AG09319 (cell line): ENCODE data around the gene ID2.

Experiments
- DNase-seq: peaks from one replicate; pipeline ENCODE4 v3.0.0-alpha.2; 2010; ENCODE audit warnings: low read depth; ENCODE audit errors: extremely low read depth
- TF ChIP-seq, protein P1 (sequence below): IDR thresholded peaks from 2 replicates; pipeline ENCODE4 v1.5.1; 2011; ENCODE audit warnings: low read depth, mild to moderate bottlenecking, inconsistent platforms, low read length, moderate library complexity

Gene ID2

DNA sequence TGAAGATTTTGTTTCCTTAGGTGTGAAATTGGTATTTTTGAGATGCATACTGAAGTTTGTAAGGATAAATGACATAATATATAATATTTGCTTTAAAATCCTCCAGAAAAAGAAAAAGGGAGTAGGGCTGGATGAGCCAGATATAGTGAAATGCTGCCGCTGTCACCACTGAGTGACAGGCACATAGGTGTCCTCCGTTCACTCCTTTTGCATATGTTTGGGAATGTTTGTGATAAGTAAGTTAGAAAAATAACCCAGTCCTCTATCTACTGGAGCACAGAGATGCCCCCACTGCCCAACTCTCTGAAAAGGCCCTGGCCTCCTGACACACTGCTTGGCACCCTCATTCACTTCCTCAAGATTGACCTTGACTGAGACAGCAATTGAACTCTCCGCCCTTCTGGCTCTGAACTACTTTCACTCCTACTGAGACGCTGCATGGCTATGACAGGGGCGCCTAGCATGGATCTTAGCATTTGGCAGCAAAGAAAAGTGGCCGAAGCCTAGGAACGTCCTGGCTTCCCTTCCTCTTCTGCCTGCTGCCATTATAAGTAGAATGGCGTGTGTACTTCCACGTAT, 10.1 kb downstream of the ID2 start:
- TF ChIP-seq, protein P1, sequence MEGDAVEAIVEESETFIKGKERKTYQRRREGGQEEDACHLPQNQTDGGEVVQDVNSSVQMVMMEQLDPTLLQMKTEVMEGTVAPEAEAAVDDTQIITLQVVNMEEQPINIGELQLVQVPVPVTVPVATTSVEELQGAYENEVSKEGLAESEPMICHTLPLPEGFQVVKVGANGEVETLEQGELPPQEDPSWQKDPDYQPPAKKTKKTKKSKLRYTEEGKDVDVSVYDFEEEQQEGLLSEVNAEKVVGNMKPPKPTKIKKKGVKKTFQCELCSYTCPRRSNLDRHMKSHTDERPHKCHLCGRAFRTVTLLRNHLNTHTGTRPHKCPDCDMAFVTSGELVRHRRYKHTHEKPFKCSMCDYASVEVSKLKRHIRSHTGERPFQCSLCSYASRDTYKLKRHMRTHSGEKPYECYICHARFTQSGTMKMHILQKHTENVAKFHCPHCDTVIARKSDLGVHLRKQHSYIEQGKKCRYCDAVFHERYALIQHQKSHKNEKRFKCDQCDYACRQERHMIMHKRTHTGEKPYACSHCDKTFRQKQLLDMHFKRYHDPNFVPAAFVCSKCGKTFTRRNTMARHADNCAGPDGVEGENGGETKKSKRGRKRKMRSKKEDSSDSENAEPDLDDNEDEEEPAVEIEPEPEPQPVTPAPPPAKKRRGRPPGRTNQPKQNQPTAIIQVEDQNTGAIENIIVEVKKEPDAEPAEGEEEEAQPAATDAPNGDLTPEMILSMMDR = no peak
- no peak for DNase-seq

DNA sequence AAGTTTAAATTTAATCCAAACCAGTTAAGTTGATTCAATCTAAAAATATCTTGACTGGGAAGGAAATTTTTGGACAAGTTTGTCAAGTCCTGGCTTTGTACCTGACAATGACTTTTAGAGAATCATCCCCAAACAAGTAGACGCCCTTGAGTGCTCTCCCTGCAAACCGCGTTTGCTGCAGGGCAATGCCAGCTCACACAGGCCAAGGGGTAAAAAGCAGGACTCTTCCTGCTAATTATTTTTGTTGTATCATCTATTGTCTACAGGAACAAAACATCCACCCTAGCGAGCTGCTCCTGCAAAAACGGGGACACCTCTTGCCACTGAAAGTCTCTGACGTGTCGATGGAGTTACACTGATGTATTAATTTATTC, 10.9 kb downstream of the ID2 start:
- TF ChIP-seq, protein P1 = no peak

DNA sequence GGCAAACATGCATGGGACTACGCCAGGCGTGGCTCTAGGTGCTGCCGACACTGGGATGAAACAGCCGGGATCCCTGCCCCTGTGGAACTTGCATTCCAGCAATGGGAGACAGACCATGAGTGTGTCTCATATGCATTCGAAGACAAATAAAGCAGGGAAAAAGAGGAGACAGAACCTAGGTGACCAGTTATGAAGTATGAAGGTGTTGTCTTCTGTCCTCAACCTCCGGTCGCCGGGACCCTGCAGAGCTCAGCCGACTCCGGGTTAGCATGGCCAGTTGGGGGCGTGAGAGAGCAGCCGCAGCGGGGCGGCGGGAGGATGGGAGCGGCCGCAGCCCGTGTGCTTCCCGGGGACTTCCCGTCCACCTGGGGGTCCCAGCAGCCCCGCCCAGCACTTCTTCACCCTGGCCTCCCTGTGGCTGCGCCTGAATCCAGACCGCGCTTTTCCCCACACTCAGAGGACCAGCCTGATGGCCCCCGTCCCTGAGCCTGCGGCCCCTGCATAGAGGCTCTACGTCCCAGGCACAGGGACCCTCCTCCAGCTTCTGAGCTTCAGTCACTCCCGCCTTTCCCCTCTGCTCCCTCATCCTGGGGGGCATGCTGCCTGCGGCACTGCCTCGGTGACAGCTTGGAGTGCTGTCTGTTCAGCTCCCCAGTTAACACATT, 11.4 kb downstream of the ID2 start:
- TF ChIP-seq, protein P1 = peak; percentile 49
- no peak for DNase-seq

More for the DNA sequence above, 10.9 kb downstream of the ID2 start:
- DNase-seq = no peak

DNA sequence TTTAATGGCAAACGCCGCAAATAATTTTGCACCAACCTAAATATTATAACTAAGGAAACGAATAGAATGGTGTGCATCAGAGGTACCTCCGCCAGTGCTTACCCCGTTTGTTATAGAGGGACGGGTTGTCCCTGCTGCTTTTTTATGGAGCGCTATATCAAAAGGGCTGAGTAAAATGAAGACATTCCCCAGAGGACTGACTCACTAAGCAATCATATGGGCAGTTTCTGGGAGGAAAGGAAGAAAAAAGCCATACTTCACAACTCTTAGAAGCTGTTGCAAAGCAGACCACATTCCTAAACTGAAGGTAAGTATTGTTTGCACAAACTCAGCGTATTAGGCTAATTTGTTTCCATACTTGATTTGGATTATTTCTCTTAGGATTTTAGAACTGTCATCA, 12.9 kb downstream of the ID2 start:
- TF ChIP-seq, protein P1 = no peak
- DNase-seq = no peak

DNA sequence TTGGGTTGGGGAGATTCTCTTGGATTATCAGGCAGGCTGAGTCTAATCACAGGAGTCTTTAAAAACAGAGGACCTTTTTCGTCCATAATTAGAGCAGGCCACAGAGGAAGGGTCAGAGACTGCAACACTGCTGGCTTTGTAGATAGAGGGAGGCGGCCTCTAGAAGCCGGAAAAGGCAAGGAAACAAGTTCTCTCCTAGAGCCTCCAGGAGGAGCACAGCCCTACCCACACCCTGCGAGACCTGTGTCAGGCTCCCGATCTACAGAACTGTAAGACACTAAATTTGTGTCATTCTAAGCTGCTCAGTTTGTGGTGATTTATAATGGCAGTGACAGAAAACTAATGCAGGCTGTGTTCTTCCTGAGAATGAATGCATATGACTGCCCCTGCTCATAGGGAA, 15.3 kb downstream of the ID2 start:
- no peak for DNase-seq
- TF ChIP-seq, protein P1 = no peak

DNA sequence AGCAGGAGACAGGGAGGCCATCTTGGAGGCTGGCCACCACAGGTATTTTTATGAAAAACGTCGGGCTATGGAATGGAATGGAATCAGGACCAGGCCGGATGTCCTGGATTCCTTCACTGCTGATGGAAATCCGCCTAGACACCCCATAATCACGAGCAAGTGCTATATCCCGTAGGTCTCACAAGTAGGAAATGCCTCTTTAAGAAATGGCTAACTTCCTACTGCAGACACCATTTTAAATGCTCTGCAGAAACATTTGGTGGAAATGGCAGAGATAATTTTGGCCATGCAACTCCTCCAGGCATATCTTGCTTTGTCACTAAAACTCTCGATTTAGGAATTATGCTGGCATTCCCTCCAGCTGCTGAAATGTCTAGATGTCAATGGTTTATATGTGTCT, 18.0 kb downstream of the ID2 start:
- TF ChIP-seq, protein P1 = no peak
- DNase-seq = no peak

DNA sequence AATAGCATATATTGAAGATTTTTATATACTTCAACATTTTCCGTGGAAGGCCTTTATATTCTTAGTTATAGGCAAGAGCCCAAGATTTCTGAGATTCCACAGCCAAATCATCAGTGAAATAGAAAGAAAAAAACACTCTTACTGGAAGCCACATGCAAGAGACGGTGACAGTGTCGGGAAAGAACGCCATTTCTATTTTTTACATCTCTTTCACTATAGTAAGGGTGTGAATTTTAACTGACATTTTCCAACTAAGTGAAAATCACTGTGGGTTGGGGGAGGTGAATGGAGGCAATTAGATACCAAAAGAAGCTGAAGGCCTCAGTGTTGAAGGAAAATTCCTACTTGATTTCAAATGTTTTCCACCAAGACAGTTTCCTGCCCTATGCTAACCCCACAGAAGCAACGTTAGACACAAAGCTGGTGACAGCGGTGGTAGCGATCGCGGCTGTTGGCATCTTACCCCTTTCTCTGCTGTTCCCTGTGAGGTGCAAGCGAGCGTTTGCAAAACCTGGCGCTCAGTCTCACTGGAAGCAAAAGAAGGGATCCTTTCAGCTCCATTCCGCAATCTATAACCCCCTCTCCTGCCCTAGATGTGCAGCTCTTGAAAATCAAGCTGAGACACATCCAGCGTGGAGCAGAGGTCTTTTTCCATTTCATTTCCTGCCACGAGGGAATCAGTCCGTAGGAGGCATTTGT, 20.0 kb downstream of the ID2 start:
- DNase-seq = no peak
- TF ChIP-seq, protein P1 = no peak
